MM.1S (cell line): ENCODE data around the gene LGALS3BP.

Experiments
- DNase-seq: peaks from one replicate; pipeline ENCODE4 v3.0.0-alpha.2; 2015
- H2AFZ ChIP-seq: fragments of 300-600 bp; sonication (generic); 2 replicates; pipeline ENCODE4 v1.6.0; 2016; ENCODE audit warnings: antibody characterized with exemption, low read length
- H3F3A ChIP-seq: fragments of 300-600 bp; sonication (generic); 2 replicates; pipeline ENCODE4 v1.6.1; 2016; ENCODE audit warnings: mild to moderate bottlenecking, antibody characterized with exemption, low read length, moderate library complexity, mixed read lengths; ENCODE audit not compliant: insufficient read depth
- H3K27ac ChIP-seq: fragments of 300-600 bp; sonication (generic); 2 replicates; pipeline ENCODE4 v1.5.1; 2016; ENCODE audit warnings: mild to moderate bottlenecking, low read length
- H3K27me3 ChIP-seq: fragments of 300-600 bp; sonication (generic); replicated peaks from 2 replicates; pipeline ENCODE4 v1.6.0; 2016; ENCODE audit warnings: low read length; ENCODE audit not compliant: insufficient read depth
- H3K36me3 ChIP-seq: fragments of 300-600 bp; sonication (generic); replicated peaks from 2 replicates; pipeline ENCODE4 v1.6.1; 2016; ENCODE audit warnings: mild to moderate bottlenecking, low read length, mixed read lengths; ENCODE audit not compliant: insufficient read depth
- H3K4me1 ChIP-seq: fragments of 300-600 bp; sonication (generic); 2 replicates; pipeline ENCODE4 v1.6.1; 2016; ENCODE audit warnings: low read length, mixed read lengths
- H3K4me2 ChIP-seq: fragments of 300-600 bp; sonication (generic); 2 replicates; pipeline ENCODE4 v1.6.0; 2016; ENCODE audit warnings: low read depth, low read length
- H3K4me3 ChIP-seq: fragments of 300-600 bp; sonication (generic); 2 replicates; pipeline ENCODE4 v1.5.1; 2016; ENCODE audit warnings: low read length, mixed read lengths
- H3K79me2 ChIP-seq: fragments of 300-600 bp; sonication (generic); 2 replicates; pipeline ENCODE4 v1.6.1; 2016; ENCODE audit warnings: mixed run types, low read length, mixed read lengths
- H3K9ac ChIP-seq: fragments of 300-600 bp; sonication (generic); 2 replicates; pipeline ENCODE4 v1.6.1; 2016; ENCODE audit warnings: low read length, mixed read lengths
- H3K9me2 ChIP-seq: fragments of 300-600 bp; sonication (generic); replicated peaks from 2 replicates; pipeline ENCODE4 v1.6.1; 2016; ENCODE audit warnings: mild to moderate bottlenecking, low read length, mixed read lengths; ENCODE audit not compliant: insufficient read depth
- H3K9me3 ChIP-seq: fragments of 300-600 bp; sonication (generic); replicated peaks from 2 replicates; pipeline ENCODE4 v1.6.1; 2016; ENCODE audit warnings: mild to moderate bottlenecking, low read length, mixed read lengths; ENCODE audit not compliant: insufficient read depth
- H4K20me1 ChIP-seq: fragments of 300-600 bp; sonication (generic); 2 replicates; pipeline ENCODE4 v1.6.1; 2016; ENCODE audit warnings: mild to moderate bottlenecking, low read length, moderate library complexity, mixed read lengths; ENCODE audit not compliant: insufficient read depth
- EZH2 ChIP-seq: fragments of 300-600 bp; sonication (generic); optimal IDR thresholded peaks from 2 replicates; pipeline ENCODE3; 2017; ENCODE audit warnings: low read depth, mild to moderate bottlenecking, antibody characterized with exemption, low read length, mixed read lengths
- EZH2phosphoT487 ChIP-seq: fragments of 300-600 bp; sonication (generic); IDR thresholded peaks from 2 replicates; pipeline ENCODE4 v1.6.1; 2018; ENCODE audit warnings: antibody characterized with exemption, low read length
- TF ChIP-seq, protein P1 (sequence below): fragments of 300-600 bp; sonication (generic); IDR thresholded peaks from 2 replicates; pipeline ENCODE4 v1.5.1; 2016; ENCODE audit warnings: antibody characterized with exemption, low read length, mixed read lengths

Gene LGALS3BP

DNA sequence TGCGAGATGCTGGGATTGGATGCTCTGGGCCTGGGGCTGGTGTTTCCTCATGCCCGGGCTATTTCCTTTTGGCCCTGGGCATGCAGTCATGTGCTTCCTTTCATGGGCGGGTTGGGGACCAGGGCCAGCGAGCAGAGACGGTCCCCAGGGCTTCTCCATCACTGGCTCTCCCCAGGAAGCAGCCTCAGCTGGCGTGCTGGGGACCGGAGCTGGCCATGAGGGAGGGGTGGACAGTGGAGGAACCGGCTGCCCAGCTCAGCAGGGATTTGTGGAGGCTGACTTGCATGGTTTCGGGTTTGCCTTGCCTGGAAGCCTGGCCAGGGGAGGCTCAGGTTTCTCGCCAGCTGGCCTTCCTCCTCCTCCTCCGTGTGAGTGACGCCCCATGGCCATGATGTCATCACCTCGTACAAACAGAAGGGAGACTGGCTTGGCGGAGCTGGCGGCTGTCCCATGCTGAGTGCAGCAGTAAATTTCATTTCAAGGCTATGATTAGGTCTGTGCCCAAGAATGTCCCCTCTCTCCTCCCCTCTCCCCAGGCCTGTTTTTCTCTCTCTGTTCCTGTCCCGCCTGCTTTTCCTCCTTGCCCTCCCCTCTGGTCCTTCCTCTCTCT is 45.7 kb downstream of the LGALS3BP start:
- H3K4me3 ChIP-seq, result no peak overlapping the region; the same call in 1 of the 2 replicates
- H4K20me1 ChIP-seq, result no peaks in the 10 kb centered on the region
- H3K4me2 ChIP-seq, result peak overlapping the region; percentile 57
- H3K9me2 ChIP-seq, result no peaks in the 10 kb centered on the region
- no peaks in the 10 kb centered on the region for H3K9me3 ChIP-seq
- no peaks in the 10 kb centered on the region for H3K27me3 ChIP-seq
- TF ChIP-seq, protein P1, sequence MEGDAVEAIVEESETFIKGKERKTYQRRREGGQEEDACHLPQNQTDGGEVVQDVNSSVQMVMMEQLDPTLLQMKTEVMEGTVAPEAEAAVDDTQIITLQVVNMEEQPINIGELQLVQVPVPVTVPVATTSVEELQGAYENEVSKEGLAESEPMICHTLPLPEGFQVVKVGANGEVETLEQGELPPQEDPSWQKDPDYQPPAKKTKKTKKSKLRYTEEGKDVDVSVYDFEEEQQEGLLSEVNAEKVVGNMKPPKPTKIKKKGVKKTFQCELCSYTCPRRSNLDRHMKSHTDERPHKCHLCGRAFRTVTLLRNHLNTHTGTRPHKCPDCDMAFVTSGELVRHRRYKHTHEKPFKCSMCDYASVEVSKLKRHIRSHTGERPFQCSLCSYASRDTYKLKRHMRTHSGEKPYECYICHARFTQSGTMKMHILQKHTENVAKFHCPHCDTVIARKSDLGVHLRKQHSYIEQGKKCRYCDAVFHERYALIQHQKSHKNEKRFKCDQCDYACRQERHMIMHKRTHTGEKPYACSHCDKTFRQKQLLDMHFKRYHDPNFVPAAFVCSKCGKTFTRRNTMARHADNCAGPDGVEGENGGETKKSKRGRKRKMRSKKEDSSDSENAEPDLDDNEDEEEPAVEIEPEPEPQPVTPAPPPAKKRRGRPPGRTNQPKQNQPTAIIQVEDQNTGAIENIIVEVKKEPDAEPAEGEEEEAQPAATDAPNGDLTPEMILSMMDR, result no peak
- TF ChIP-seq EZH2, result no peak
- no peak for TF ChIP-seq EZH2phosphoT487
- DNase-seq, result peak; percentile 46
- H3F3A ChIP-seq, result peaks cover 19% of the 10 kb centered on the region
- H3K27ac ChIP-seq, result peak overlapping the region; percentile 95
- H2AFZ ChIP-seq, result peak overlapping the region; percentile 63
- H3K4me1 ChIP-seq, result peaks cover 25% of the 10 kb centered on the region
- H3K79me2 ChIP-seq, result no peaks in the 10 kb centered on the region
- H3K9ac ChIP-seq, result peak overlapping the region; percentile 62
- no peaks in the 10 kb centered on the region for H3K36me3 ChIP-seq

DNA sequence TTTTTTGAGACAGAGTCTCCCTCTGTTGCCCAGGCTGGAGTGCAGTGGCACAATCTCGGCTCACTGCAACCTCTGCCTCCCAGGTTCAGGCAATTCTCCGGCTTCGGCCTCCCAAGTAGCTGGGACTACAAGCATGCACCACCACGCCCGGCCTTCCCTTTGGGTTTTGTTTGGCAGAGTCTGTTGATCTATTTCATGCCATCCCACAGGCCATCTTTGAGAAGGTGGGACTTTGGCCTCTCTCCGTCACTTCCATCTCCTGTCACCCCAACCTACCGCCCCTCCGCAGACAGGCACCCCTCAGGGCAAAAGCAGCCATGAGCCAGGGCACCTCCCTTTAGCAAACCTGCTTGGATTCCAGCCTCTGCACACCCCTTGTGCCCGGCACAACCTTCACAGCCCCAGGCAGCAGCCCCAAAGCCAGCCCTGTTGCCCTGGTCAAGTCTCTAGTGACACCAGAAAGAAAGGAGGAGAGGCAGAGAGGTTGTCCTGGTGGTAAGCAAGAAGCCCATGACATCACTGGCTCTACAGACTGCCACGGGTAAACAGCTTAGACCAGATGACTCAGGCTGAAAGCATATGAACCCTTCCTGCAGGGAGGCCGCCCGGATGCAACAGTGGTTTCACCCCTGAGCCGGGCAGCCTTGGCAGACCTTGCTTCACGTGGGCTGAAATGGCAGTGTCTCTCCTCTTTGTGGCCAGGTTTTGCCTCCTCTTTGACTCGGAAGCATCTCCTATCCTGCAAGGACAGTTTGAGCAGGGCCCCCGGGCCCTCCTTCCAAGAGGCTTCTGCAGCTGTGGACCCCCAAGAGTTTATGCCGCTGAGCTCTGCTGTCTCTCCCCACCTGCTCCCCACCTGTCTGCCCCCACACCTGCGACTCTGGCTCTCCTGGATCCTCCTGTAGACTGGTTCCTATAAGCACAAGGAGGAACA is 46.4 kb downstream of the LGALS3BP start:
- DNase-seq, result peak; percentile 95
- no peak overlapping the region; the same call in 1 of the 2 replicates for H3K4me3 ChIP-seq
- TF ChIP-seq, protein P1, result no peak
- TF ChIP-seq EZH2, result no peak
- no peak for TF ChIP-seq EZH2phosphoT487
- H3K79me2 ChIP-seq, result no peaks in the 10 kb centered on the region
- no peaks in the 10 kb centered on the region for H3K36me3 ChIP-seq
- peaks cover 19% of the 10 kb centered on the region for H3F3A ChIP-seq
- H3K4me2 ChIP-seq, result peak overlapping the region; percentile 57
- H3K27me3 ChIP-seq, result no peaks in the 10 kb centered on the region
- H3K27ac ChIP-seq, result peak overlapping the region; percentile 95
- no peaks in the 10 kb centered on the region for H3K9me3 ChIP-seq
- H3K4me1 ChIP-seq, result peaks cover 25% of the 10 kb centered on the region
- H2AFZ ChIP-seq, result peak overlapping the region; percentile 63
- no peaks in the 10 kb centered on the region for H4K20me1 ChIP-seq
- no peaks in the 10 kb centered on the region for H3K9me2 ChIP-seq
- peak overlapping the region; percentile 62 for H3K9ac ChIP-seq

GRCh38 chr17:78929908-78930775 is 49.6 kb downstream of the LGALS3BP start:
- Histone ChIP-seq H3K27me3 (no peaks in the 10 kb centered on the region), H3K4me3 (no peak overlapping the region), H3K4me2 (no peak overlapping the region), H3K9me2 (no peaks in the 10 kb centered on the region), H3K36me3 (no peaks in the 10 kb centered on the region), H3K27ac (no peak overlapping the region), H3K9ac (no peak overlapping the region), H3K4me1 (peaks cover 31% of the 10 kb centered on the region), H2AFZ (no peak overlapping the region), H3F3A (peaks cover 19% of the 10 kb centered on the region), H3K79me2 (no peaks in the 10 kb centered on the region), H3K9me3 (no peaks in the 10 kb centered on the region), H4K20me1 (no peaks in the 10 kb centered on the region)
- TF ChIP-seq, protein P1, result no peak
- no peak for TF ChIP-seq EZH2phosphoT487
- no peak for TF ChIP-seq EZH2
- DNase-seq, result no peak
